Measurements from ENCODE around the gene DUSP21.

DNA sequence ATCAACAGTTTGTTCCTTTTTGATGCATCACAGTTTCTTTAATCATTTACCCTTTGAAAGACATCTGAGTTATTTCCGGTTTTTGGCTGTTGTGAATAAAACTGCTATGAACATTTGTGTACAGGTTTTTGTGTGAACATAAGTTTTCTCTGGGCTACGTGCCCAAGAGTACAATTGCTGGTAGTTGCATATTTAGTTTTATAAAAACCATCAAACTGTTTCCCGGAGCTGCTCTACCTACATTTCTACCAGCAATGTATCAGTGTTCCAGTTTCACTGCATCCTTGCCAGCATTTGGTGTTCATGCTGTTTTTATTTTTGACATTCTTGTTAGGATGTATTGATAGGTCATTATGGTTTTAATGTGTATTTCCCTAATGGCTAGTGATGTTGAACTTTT is 46.4 kb downstream of the DUSP21 start:
- TF ChIP-seq, protein P1, sequence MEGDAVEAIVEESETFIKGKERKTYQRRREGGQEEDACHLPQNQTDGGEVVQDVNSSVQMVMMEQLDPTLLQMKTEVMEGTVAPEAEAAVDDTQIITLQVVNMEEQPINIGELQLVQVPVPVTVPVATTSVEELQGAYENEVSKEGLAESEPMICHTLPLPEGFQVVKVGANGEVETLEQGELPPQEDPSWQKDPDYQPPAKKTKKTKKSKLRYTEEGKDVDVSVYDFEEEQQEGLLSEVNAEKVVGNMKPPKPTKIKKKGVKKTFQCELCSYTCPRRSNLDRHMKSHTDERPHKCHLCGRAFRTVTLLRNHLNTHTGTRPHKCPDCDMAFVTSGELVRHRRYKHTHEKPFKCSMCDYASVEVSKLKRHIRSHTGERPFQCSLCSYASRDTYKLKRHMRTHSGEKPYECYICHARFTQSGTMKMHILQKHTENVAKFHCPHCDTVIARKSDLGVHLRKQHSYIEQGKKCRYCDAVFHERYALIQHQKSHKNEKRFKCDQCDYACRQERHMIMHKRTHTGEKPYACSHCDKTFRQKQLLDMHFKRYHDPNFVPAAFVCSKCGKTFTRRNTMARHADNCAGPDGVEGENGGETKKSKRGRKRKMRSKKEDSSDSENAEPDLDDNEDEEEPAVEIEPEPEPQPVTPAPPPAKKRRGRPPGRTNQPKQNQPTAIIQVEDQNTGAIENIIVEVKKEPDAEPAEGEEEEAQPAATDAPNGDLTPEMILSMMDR (IDR thresholded peaks at IDR 0.05; ENCODE audit: extremely low read depth in 1 of 2, insufficient read depth in 1 of 2, low read depth in 1 of 2, low read length in 2 of 2): no peak
- TF ChIP-seq POLR2A (IDR thresholded peaks at IDR 0.05; ENCODE audit: low read depth, low read length) (no peak), JUN (IDR thresholded peaks at IDR 0.05; ENCODE audit: borderline replicate concordance, insufficient read depth, insufficient read length, low read depth) (no peak), FOS (IDR thresholded peaks at IDR 0.05; ENCODE audit: borderline replicate concordance, insufficient read depth, low read length) (no peak), MYC (IDR thresholded peaks at IDR 0.05; ENCODE audit: low read depth, low read length) (no peak)
